ENCODE data around the gene MED19.
A peak's percentile ranks its signal among the peaks of the same experiment; 100 is the strongest.

The MED19 gene

DNA sequence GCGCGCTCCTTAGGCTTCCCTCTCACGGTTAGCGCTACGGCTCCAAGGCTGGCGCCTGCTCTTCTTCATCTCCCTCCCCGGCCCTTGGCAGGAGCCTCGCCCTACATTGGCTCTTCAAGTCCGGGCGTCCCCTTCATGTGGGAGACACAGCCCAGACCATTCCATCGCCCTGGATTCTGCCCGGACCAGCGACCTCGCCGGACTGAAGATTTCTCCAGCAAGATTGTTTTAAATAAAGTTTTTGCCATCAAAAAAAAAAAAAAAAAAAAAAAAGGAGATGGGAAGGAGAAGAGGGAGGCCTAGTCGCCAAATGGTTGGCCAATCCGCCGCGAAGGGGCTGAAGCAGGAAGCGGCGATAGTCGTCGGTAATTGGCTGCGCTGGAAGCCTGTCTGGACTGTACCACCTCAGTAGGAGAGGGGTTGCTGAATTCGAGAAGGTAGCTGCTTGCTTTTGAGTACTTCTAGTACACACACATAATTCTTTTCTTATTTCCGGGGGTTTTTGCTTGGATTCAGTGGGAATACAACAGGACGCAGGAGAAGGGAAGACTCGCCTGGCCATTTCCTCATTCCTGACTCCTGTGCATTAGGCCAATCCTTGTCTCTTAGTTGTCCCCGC, 44.8 kb downstream of the MED19 start:
- TF ChIP-seq, protein P1, sequence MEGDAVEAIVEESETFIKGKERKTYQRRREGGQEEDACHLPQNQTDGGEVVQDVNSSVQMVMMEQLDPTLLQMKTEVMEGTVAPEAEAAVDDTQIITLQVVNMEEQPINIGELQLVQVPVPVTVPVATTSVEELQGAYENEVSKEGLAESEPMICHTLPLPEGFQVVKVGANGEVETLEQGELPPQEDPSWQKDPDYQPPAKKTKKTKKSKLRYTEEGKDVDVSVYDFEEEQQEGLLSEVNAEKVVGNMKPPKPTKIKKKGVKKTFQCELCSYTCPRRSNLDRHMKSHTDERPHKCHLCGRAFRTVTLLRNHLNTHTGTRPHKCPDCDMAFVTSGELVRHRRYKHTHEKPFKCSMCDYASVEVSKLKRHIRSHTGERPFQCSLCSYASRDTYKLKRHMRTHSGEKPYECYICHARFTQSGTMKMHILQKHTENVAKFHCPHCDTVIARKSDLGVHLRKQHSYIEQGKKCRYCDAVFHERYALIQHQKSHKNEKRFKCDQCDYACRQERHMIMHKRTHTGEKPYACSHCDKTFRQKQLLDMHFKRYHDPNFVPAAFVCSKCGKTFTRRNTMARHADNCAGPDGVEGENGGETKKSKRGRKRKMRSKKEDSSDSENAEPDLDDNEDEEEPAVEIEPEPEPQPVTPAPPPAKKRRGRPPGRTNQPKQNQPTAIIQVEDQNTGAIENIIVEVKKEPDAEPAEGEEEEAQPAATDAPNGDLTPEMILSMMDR (IDR thresholded peaks at IDR 0.05; ENCODE audit: unreplicated experiment in 3 of 3), result no peak
- H3K9me3 Mint-ChIP-seq, result no peaks in the 10 kb centered on the region
- H3K27me3 Mint-ChIP-seq (ENCODE audit: low read depth), result no peaks in the 10 kb centered on the region
- H3K4me1 Mint-ChIP-seq, result peaks cover 31% of the 10 kb centered on the region
- peak overlapping the region; percentile 88 to 100 (median 91) for H3K4me3 Mint-ChIP-seq
- peak overlapping the region; percentile 99 to 100 (median 100) for H3K27ac Mint-ChIP-seq
- H3K36me3 Mint-ChIP-seq (ENCODE audit: low read depth), result peaks cover 11% of the 10 kb centered on the region

DNA sequence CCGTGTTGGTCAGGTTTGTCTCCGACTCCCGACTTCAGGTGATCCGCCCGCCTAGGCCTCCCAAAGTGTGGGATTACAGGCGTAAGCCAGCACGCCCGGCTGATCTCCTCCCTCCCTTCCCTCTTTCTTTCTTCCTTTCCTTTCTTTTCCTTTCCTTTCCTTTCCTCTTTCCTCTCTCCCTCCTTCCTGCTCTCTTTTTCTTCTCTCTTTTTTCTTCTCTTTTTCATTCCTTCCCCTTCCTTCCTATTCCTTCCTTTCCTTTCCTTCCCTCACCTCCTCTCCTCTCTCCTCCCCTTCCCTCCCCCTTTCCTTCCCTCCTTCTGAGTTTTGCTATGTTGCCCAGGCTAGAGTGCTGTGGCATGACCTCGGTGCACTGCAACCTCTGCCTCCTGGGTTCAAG, 48.0 kb downstream of the MED19 start:
- H3K9me3 Mint-ChIP-seq, result no peaks in the 10 kb centered on the region
- TF ChIP-seq, protein P1 (IDR thresholded peaks at IDR 0.05; ENCODE audit: unreplicated experiment in 3 of 3), result no peak
- H3K36me3 Mint-ChIP-seq (ENCODE audit: low read depth), result peaks cover 23% of the 10 kb centered on the region
- H3K27ac Mint-ChIP-seq, result no peak overlapping the region
- peaks cover 8% of the 10 kb centered on the region for H3K4me1 Mint-ChIP-seq
- H3K27me3 Mint-ChIP-seq (ENCODE audit: low read depth), result no peaks in the 10 kb centered on the region
- no peak overlapping the region for H3K4me3 Mint-ChIP-seq

DNA sequence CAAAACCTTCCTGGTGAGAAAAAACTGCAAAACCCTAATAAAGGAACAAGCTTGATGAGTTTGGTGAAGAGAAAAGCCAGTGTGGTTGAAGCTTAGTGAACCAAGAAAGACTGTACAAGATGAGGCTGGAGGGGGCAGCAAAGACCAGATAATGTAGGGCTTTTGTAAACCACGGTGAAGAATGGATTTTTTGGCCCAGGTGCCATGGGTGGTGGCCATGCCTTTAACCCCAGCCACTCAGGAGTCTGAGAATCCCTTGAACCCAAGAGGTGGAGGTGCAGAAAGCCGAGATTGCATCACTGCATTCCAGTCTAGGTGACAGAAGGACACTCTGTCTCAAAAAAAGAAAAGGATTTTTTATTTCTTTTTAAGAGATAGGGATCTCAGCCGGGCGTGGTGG, 49.1 kb downstream of the MED19 start:
- H3K4me1 Mint-ChIP-seq, result peaks cover 10% of the 10 kb centered on the region
- H3K27ac Mint-ChIP-seq, result no peak overlapping the region
- TF ChIP-seq, protein P1 (IDR thresholded peaks at IDR 0.05; ENCODE audit: unreplicated experiment in 3 of 3), result no peak
- H3K36me3 Mint-ChIP-seq (ENCODE audit: low read depth), result peaks cover 27% of the 10 kb centered on the region
- H3K4me3 Mint-ChIP-seq, result peak overlapping the region in 2 of 3 experiments; percentile 10 to 15
- H3K9me3 Mint-ChIP-seq, result no peaks in the 10 kb centered on the region
- no peaks in the 10 kb centered on the region for H3K27me3 Mint-ChIP-seq (ENCODE audit: low read depth)

DNA sequence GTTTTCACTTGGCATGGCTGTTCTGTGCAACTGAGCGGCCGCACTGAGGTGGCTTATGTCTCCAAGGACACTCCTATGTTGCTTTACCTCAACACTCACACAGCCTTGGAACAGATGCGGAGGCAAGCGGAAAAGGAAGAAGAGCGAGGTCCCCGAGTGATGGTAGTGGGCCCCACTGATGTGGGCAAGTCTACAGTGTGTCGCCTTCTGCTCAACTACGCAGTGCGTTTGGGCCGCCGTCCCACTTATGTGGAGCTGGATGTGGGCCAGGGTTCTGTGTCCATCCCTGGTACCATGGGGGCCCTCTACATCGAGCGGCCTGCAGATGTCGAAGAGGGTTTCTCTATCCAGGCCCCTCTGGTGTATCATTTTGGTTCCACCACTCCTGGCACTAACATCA, 52.3 kb downstream of the MED19 start:
- Mint-ChIP-seq H3K4me1 (peaks cover 18% of the 10 kb centered on the region), H3K36me3 (ENCODE audit: low read depth) (peaks cover 27% of the 10 kb centered on the region), H3K4me3 (peak overlapping the region in 1 of 3 experiments; percentile 56), H3K27ac (no peak overlapping the region), H3K9me3 (no peaks in the 10 kb centered on the region), H3K27me3 (ENCODE audit: low read depth) (no peaks in the 10 kb centered on the region)
- TF ChIP-seq, protein P1 (IDR thresholded peaks at IDR 0.05; ENCODE audit: unreplicated experiment in 3 of 3), result no peak

DNA sequence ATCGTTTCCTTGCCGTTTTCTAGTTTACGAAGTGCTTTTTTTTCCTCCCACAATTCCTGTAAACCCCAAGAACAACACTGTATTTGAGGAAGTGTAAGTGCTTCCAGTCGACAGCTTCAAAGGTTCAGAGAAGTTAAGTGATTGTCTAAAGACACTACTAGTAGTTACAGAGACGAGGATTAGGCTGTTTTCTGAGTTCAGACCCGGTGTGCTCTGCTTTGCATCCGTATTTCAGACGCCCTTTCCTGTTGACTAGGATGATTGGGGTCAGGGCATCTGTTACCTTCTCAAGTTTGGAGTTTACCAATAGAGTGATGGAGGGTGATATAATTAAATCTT, 54.0 kb downstream of the MED19 start:
- peak overlapping the region; percentile 65 to 87 (median 69) for H3K27ac Mint-ChIP-seq
- no peaks in the 10 kb centered on the region for H3K9me3 Mint-ChIP-seq
- H3K4me1 Mint-ChIP-seq, result peaks cover 22% of the 10 kb centered on the region
- no peaks in the 10 kb centered on the region for H3K27me3 Mint-ChIP-seq (ENCODE audit: low read depth)
- H3K36me3 Mint-ChIP-seq (ENCODE audit: low read depth), result peaks cover 27% of the 10 kb centered on the region
- H3K4me3 Mint-ChIP-seq, result peak overlapping the region; percentile 96 to 99 (median 97)
- TF ChIP-seq, protein P1 (IDR thresholded peaks at IDR 0.05; ENCODE audit: unreplicated experiment in 3 of 3), result no peak
